8988T (cell line): Measurements from ENCODE around the gene CHST11.

ENCODE experiments used
- DNase-seq: peaks from one replicate; pipeline ENCODE4 v3.0.0; 2011

CHST11 gene

DNA sequence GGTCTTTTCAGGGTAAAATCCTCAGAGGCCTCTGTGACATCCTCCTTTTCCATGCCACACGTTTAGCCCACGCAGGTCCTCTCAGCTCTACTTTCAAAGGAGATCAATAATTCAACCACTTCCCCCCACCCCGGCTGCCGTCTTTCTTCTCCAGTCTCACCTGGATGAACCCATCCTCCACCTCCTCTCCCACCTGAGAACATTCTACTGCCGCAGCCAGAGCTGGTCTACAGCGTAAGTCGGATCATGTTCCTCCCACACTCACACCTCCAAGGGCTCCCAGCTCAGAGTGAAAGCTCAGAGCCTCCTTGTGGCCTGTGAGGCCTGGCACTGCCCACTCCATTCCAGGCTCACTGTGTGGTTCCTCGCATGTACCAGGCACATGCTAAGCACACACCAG lies 246.6 kb downstream of the CHST11 start:
- no peak for DNase-seq

DNA sequence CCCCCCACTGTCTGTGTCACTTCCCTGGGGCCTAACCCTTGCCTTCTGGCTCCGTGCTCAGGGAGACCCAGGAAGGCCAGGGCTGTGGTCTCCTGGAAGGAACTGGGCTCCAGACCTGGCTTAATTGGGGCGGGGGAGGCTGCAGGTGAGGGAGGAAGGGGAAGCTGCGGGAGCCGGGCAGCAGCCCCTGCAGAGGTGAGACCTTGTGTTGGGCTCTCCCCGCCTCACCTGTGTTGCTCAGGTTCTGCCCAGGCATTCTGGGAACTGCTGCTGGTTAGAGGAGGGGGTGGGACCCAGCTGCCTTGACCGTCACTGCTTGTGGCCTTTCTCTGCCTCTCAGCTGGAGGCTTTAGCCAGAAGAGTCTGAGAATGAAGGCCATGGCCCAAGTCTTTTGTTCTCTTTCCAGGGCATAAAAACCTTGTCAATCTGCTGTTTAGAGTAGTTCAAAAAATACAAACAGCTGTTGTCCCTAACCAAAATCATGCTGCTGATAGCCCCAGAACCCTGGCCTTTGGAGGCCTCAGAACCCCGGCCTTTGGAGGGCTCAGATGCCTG lies 247.6 kb downstream of the CHST11 start:
- DNase-seq: no peak

DNA sequence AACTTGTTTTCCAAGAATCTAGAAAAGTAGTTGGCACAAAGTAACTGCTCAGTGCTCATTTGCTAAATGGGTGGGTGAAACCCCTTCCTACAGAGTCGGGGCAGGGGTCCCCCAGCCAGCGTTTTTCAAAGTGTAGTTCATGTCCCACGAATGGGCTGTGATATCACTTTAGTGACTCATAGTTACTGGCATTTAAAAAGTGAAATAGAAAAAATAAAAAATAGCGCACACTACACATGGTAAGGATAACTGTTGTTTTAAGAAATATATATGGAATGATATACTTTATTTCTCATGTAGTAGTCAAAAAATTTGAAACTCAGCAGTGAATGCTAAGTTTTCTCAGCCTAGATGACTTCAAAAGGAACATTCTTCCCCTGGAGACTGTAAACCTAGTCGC lies 250.4 kb downstream of the CHST11 start:
- no peak for DNase-seq

DNA sequence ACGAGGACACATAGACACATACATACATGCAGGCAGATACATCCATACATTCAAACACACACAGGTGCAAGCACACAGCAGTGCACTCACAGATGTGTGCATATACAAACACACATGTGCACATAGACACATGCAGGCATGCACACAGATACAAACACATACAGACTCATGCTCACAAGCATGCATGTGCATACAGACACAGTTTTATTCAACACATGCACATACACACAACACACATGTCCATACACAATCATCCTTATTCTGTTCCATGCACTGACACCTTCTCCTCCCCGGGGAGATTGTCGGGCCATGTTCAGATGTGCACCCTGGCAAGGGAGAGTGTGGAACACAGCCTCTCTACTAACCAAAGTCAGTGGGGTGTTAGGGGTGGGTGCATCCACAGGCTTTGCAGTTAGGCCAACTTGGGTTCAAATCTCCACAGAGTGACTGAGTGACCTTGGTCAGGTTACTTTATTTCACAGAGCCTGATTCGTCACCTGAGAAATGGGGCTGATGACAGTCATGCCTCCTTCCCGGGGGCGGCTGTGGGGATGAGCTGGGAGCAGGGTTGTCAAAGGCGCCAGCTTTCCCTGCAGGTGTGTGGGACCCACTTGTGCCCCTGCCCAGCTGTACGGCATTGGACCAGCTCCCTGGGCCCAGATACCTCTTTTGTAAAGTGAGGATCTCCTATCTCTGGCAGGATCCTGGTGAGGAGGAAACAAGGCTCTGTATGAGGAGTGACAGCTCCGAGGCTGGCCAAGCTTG lies 251.2 kb downstream of the CHST11 start:
- DNase-seq: no peak

DNA sequence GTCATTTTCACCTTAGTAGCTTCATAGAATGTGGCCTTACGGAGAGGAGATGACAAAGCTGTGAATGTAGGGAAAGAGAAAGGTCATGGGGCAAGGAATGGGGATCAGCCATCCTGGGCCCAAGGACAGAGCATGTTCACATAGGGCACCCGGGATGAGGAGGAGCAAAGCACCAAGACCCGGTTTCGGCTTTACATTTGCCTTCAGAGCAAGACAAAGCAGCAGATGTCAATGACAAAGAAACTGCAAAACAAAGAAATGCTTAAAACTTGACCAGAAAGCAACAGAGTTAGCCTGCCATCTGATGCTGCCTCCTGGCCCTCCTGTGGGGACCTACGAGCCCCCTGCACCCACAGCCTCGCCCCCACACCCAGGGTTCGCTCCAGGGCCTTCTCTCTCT lies 252.1 kb downstream of the CHST11 start:
- DNase-seq: no peak

DNA sequence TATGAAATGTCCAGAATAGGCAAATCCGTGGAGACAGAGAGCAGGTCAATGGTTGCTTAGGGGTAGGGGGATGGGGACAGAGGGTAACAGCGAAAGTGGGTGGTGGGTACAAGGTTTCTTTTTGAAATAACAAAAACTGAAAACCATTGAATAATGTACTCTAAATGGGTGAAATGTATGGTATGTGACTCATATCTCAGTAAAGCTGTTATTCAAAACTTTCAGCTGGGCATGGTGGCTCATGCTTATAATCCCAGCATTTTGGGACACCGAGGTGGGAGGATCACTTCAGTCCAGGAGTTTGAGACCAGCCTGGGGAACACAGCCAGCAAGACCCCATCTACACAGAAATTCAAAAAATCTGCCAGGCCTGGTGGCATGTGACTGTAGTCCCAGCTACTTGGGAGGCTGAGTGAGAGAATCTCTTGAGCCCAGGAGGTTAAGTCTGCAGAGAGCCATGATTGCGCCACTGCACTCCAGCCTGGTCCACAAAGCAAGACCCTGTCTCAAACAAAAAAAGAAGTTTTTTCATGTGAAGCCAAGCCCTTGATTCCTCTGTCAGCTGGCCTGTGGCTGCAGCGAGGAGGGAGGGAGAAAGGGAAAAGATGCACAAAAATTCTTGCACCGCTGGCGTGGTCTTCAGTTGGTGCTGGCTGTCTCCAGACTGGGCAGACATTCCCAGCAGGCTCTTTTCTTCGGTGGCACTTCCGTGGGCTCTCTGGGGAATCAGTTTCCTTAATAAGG lies 253.1 kb downstream of the CHST11 start:
- no peak for DNase-seq

DNA sequence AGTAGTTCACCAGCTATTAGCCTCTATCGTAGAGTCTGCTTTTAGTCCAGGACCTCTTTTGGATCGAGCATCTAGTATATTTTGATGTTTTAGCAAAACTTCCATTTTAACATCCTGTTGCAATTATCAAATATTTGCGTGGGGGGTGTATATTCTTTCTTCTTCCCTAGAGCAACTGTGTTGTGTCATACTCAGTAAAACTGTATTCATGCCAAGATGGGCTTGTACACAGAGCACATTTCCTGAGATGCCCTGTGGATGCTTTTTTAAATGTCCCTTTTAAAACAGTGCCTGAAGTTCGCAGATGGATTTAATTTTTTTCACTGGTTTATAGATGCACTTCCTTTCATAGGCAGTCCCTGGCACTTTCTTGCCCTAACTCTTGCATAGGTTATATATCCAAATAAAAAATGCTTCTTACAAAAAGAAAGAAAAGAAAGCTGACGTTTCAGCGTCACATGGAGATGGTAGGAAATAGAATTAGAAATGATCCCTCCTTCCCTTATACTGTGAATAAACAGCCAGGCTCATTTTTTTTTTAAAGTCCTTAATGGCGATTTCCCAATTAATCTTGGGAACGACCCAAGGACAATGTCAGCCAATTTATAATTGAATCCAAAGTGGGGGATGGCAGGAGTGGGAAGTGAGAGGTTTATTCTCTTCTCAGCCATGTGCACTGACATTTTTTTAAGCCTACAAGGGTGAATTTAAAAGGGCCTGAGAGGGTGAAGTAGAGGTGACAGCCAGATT lies 254.4 kb downstream of the CHST11 start:
- DNase-seq: no peak

DNA sequence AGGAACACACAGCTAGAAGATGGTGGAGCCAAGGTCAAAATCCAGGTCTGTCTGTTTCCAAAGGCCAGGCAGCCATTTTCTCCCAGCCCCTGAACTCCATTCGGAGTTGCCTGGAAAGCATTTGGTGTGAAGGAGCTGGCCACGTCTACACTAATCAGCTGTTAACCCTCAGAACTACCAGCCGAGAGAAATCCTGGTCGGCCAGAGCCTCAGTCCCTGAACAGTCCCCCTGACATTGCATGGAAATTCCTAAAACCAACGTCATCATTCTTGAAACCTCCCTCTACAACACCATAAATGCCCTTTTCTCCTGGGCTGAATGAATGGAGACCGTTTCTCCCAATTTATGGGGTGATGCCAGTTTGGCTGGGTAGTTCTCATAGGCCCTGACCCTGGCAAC lies 255.7 kb downstream of the CHST11 start:
- DNase-seq: no peak

DNA sequence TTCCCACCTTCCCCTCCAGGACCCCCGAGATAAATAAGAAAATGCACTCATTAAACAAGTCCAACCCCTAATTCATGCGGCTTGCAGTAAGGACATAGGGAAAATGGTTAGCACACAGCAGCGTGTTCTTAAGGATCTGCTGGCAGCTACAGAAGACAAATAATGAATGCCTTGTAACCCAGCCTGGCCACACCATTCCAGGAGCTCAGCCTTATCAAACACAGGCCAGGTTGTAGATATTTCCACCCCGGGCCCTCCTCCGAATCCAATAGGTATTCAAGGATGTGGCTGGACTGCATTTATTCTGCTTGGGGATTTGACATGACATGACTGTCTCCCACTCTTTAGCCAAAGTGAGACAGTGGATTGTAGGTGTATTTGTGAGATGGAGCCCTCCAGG lies 256.2 kb downstream of the CHST11 start:
- DNase-seq: no peak

DNA sequence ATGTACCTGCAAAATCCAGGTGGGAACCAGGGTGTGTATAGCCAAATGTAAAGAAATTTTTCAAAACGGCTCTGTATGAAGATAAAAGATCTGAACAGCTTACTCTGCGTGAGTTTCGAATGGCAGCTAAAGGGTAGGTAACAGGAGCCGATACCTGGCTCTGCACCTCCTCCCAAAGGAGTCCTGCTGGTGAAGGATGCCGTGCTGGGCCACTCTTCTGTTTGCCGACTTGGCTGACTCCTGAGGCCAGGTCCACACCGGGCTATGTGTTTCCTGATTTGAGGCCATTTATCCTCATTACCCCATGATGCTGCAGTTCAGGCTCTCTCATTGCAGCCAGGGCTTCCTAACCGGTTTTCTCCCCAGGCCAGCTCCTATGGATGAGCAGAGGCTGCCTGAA lies 256.7 kb downstream of the CHST11 start:
- DNase-seq: no peak

DNA sequence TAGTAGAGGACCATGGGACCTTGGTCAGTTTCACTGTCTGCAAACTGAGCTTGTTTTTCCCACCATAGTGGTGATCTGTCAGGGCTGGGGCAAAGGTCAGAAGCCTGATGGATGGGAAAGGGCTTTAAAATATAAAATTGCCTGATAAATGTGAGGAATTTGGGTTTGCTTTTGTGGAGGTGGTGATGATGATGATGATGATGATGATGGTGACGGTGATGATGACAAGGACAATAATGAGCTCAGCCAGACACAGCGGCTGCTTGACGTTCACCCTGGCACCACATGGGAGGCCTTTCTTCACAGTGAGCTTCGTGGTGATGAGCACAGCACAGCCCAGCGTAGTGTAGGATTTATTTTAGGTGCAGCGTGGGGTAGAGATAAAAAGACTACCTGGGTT lies 257.6 kb downstream of the CHST11 start:
- no peak for DNase-seq

DNA sequence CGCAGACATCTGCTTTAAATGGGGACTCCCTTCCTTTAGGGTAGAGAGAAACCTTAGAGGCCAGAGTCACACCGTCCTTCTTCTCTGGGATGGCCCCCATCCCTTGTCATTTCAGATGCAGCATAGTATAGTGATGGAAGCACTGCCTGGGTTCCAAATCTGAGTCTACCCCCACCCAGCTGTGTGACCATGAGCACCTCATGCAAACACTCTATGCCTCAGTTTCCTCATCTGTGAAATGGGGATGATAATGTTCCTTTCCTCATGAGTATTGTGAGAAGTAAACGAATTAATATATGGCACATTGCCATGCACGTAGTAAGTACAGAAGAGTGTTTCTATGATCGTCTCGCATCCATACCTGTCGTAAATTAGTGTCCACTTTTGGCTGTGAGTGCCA lies 259.4 kb downstream of the CHST11 start:
- DNase-seq: no peak

DNA sequence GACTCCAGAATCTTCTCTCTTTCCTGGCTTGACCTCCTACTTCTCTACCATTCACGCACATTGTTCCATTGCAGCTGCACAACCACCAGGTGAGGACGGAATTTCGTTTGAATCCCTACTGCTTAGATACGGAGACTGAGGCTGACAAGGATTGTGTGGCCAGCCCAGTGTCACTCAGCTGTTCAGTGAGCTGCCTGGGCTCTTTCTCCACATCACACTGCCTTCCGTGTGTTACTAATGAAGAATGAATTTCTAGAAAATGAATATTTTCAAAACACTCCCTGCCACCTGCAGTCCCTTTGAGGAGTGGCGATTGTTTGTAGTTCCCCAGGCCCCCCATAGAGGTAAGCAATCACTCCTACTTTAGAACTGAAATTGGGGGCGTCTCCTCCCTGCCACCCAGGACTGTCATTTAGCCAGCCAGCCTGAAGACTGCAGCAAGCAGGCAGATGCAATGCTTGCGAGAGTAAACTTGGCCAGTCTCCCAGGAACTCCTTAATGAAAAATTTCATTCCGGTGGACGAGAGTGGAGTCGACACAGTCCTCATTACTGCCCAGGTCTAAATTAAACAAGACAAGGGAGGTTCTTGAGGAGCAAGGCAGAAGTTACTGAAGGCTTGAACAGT lies 261.7 kb downstream of the CHST11 start:
- DNase-seq: no peak

DNA sequence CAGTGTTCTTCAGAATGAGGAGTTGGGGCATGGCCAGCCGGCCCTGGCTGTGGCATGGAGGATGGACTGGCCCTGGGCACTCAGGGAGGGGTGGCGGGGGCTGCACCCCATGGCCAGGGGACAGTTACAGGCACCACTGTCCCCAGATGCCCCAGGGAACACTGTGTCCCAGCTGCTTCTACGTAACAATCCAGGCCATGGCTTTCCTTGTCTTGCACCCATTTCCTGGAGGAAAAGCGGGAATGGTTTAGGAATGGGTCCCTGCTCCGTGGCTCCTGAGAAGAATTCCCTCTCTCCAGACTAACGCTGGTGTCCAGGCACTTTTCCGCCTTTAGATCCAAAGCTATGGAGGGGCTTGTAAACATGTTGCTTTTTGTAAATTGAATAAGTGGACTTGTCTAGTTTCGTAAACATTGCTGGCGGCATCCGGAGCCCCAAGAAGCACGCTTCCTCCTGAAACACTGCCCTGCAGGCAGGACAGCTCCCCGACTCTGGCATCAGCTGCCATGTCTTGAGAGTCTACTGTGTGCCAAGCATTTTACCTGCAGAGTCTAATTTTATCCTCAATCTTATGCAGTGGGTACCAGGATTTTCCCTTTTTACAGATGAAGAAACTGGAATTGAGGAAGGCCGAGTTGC lies 263.1 kb downstream of the CHST11 start:
- no peak for DNase-seq

DNA sequence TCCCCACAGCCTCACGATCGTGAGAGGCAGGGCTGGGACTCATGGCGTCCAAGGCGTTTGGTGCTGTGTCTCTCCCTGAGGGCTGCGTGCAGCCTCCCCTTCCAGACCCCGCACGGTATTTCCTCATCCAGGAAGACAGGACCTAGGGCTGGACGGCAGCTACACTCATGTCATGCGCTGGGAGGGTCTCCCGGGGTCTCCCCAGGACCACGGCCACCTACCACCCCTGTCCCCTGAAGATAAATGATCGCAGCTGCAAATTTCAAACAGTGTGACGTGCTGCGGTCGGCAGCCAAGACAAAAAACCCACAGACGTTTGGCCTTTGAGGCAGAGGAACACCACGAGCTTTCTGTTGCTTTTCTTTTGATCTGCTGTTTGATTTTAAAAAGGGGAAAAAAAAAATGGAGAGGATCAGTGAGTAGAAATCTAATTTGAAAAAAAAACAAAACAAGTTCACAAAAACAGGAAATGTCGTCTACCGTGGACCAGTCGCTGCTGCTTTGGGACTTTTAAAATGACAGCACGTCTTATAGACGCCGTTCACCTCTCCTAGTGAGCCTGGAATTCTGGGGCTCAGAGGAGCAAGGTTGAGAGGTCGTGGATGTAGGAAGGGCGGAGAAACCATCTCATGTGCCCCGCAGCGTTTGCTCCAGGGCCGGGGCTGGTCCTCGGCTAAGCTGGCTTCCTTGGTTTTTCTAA lies 263.7 kb downstream of the CHST11 start:
- no peak for DNase-seq

DNA sequence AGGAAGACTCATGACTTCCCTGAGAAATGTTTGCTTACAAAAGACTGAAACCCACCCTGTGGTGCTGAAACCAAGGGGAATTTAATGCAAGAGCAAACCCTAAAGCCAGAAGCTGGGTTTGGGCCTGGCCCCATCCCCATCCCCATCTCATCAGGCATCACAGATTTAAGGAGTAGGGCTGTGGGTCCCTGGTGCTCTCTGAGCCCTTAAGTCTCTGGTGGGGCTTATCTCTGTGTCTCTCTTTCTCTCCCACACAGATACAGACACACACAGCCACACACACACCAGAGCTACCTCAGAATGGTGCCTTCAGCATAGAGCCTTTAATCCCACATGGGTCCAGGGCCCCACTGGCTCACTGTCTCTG lies 264.3 kb downstream of the CHST11 start:
- no peak for DNase-seq

DNA sequence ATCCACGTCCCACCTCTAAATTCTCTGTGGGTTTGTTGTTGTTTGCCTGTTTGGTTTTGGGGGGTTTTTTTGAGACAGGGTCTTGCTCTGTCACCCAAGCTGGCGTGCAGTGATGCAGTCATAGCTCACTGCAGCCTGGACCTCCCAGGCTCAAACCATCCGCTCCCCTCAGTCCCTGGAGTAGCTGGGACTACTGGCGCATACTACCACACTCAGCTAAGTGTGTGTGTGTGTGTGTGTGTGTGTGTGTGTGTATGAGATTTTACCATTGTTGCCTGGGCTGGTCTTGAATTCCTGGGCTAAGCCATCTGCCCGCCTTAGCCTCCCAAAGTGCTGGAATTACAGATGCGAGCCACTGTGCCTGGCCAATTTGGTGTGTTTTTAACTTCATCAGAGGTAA lies 265.2 kb downstream of the CHST11 start:
- DNase-seq: no peak

DNA sequence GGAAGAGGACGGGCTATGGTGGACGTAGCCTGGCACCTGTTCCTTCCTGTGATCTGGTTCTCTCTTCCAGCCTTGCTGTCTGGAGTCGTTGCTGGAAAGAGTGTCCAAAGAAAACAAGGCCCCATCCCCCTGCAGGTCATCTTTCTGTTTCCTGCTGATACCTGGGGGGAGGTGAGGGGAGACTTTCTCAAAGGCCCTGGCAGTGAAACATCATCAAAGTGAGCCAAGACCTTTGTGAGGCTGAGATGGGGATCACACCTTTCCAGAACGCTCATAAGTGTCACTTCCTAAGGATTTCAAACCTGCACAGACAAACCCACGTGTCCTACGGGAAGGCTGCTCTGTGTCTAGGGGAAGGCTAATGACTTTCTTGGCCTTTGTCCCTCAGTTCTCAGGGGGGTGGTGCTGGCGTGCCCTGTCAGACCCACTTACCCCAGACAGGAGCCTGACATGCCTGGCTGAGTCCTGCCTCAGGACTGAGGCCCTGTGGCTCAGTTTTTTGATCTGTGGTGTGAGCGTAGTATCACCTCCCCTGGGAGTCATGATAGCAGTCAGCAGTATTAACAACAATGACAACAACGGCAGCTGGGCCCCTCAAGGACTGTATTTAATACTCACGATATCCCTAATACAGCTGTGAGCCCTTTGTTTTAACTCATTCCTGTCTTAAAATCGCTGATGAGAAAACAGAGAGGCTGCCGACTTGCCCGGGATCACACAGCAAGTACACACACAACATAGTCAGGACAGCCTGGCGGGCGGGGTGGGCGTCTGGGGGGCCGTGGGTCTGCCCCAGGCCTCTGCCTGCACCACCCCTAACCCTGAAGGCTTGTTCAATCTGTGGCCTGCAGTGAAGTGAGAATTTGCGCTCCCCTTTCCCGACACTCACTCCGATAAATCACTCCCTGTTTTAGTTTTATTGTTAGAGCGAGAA lies 266.1 kb downstream of the CHST11 start:
- DNase-seq: no peak

DNA sequence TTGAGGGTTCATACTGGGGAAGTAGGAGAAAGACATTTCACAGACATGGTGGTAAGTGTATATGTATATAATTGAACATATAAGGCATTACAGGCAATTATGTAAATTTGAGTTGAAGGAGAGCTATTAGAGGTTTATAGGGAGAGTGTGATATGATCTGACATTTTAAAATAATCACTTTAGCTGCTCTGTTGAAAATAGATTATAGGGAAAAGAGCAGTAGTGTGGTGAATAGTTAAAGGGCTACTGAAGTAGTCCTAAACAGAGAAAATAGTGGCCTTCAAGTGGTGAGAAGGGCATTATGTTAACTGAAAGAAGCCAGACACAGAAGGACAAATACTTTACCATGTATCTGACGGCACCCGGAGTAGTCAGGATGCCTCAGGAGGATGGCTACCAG lies 267.1 kb downstream of the CHST11 start:
- DNase-seq: no peak

DNA sequence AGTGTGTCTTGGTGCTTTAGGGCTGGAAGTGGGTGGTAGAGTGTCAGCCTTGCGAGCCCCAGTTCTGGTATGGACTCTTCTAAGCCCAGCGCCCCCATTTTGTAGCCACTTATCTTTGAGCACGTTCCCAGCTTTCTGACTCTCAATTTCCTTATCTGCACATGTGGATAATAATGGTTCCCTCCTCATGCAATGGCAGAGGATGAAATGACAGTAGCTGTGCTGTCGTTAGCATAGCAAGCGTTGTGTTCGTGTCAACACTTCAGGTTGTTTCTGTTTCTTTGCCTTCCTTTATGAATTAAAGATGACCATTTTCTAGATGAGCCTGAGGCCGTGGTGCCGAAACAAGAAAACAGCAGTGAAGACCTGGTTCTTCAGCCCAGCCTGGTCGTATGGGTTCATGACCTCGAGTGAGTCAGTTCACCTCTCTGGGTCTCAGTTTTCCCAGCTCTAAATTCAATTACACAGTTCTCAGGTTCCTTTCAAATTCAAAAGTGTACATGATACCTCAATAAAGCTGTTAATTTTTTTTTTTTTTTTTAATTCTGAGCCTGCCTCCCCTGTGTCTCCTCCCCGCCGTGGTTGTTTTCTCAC lies 268.3 kb downstream of the CHST11 start:
- DNase-seq: no peak

DNA sequence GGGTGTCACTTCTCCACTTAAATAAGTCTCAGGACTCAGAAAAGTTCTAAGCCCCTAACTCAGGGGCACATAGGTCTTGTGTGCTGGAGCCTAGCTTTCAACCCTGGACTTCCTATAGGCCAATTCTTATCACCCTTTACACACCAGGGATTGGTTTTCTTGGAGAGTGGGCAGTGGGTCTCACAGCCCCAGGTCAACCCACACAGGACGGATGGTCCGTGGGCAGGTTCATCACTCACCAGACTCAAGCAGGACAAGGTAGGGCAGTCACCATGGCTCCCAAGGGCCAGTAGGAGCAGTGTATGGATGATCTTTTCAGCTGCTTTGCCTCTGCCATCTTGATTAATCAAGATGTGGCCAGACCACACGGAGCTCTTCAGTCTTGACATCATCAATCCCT lies 268.9 kb downstream of the CHST11 start:
- no peak for DNase-seq
